Measurements from ENCODE around the gene UBE2Z. TPM values are rescaled to one million over a fixed set of nuclear protein-coding genes. Genes with fewer than 3 reads are reported as not detected.

Gene UBE2Z
- total RNA-seq, 1 donor from 2014 or later: 102 TPM

- H3K9me3 Mint-ChIP-seq (ENCODE audit: unreplicated experiment): no peaks in the 10 kb centered on the region
- TF ChIP-seq CTCF (IDR thresholded peaks at IDR 0.05): peak; percentile 92
- no peak overlapping the region for H3K4me3 Mint-ChIP-seq (ENCODE audit: unreplicated experiment)
- no peak overlapping the region for H3K27ac Mint-ChIP-seq (ENCODE audit: unreplicated experiment)
- no peak for DNase-seq (ENCODE audit: extremely low spot score, unreplicated experiment)
- peaks cover 6% of the 10 kb centered on the region for H3K27me3 Mint-ChIP-seq (ENCODE audit: unreplicated experiment)
- H3K36me3 Mint-ChIP-seq (ENCODE audit: unreplicated experiment): no peaks in the 10 kb centered on the region
- no peaks in the 10 kb centered on the region for H3K4me1 Mint-ChIP-seq (ENCODE audit: unreplicated experiment)
These were observed 29.0 kb upstream of the UBE2Z start for GRCh38 chr17:48878920-48879898.

- no peak for DNase-seq (ENCODE audit: extremely low spot score, unreplicated experiment)
- no peak for TF ChIP-seq CTCF (IDR thresholded peaks at IDR 0.05)
- peaks cover 2% of the 10 kb centered on the region for H3K27me3 Mint-ChIP-seq (ENCODE audit: unreplicated experiment)
- H3K27ac Mint-ChIP-seq (ENCODE audit: unreplicated experiment): no peak overlapping the region
- peaks cover 4% of the 10 kb centered on the region for H3K4me1 Mint-ChIP-seq (ENCODE audit: unreplicated experiment)
- H3K9me3 Mint-ChIP-seq (ENCODE audit: unreplicated experiment): no peaks in the 10 kb centered on the region
- no peaks in the 10 kb centered on the region for H3K36me3 Mint-ChIP-seq (ENCODE audit: unreplicated experiment)
- H3K4me3 Mint-ChIP-seq (ENCODE audit: unreplicated experiment): no peak overlapping the region
These were observed 25.9 kb upstream of the UBE2Z start for GRCh38 chr17:48882272-48882671.

- Mint-ChIP-seq H3K36me3 (ENCODE audit: unreplicated experiment) (no peaks in the 10 kb centered on the region), H3K9me3 (ENCODE audit: unreplicated experiment) (no peaks in the 10 kb centered on the region), H3K27me3 (ENCODE audit: unreplicated experiment) (no peaks in the 10 kb centered on the region), H3K4me1 (ENCODE audit: unreplicated experiment) (peaks cover 4% of the 10 kb centered on the region), H3K27ac (ENCODE audit: unreplicated experiment) (no peak overlapping the region), H3K4me3 (ENCODE audit: unreplicated experiment) (no peak overlapping the region)
- TF ChIP-seq CTCF (IDR thresholded peaks at IDR 0.05): no peak
- DNase-seq (ENCODE audit: extremely low spot score, unreplicated experiment): no peak
These were observed 25.0 kb upstream of the UBE2Z start for GRCh38 chr17:48883171-48883570.

- H3K9me3 Mint-ChIP-seq (ENCODE audit: unreplicated experiment): no peaks in the 10 kb centered on the region
- H3K27me3 Mint-ChIP-seq (ENCODE audit: unreplicated experiment): no peaks in the 10 kb centered on the region
- DNase-seq (ENCODE audit: extremely low spot score, unreplicated experiment): no peak
- peaks cover 20% of the 10 kb centered on the region for H3K4me1 Mint-ChIP-seq (ENCODE audit: unreplicated experiment)
- TF ChIP-seq CTCF (IDR thresholded peaks at IDR 0.05): no peak
- H3K4me3 Mint-ChIP-seq (ENCODE audit: unreplicated experiment): no peak overlapping the region
- no peaks in the 10 kb centered on the region for H3K36me3 Mint-ChIP-seq (ENCODE audit: unreplicated experiment)
- no peak overlapping the region for H3K27ac Mint-ChIP-seq (ENCODE audit: unreplicated experiment)
These were observed 18.1 kb upstream of the UBE2Z start for GRCh38 chr17:48890086-48890485.

- Mint-ChIP-seq H3K27me3 (ENCODE audit: unreplicated experiment) (no peaks in the 10 kb centered on the region), H3K36me3 (ENCODE audit: unreplicated experiment) (no peaks in the 10 kb centered on the region), H3K4me3 (ENCODE audit: unreplicated experiment) (peak overlapping the region; percentile 98), H3K27ac (ENCODE audit: unreplicated experiment) (peak overlapping the region; percentile 97), H3K4me1 (ENCODE audit: unreplicated experiment) (peaks cover 20% of the 10 kb centered on the region), H3K9me3 (ENCODE audit: unreplicated experiment) (no peaks in the 10 kb centered on the region)
- TF ChIP-seq CTCF (IDR thresholded peaks at IDR 0.05): no peak
- DNase-seq (ENCODE audit: extremely low spot score, unreplicated experiment): no peak
These were observed 15.1 kb upstream of the UBE2Z start for GRCh38 chr17:48892940-48893645.
